Heart right ventricle (tissue), 16 donors: ENCODE measurements around the gene RAB20. TPM values are rescaled to one million over a fixed set of nuclear protein-coding genes. Genes with fewer than 3 reads are reported as not detected.

Source experiments
- ATAC-seq, 8 donors: fragments of 200-7000 bp; cut with Tn5 transposase; one replicate each; pipeline ENCODE4 v1.9.1; 2020; ENCODE audit warnings: mild to moderate bottlenecking in 8 of 8, moderate library complexity in 8 of 8, moderate number of reproducible peaks in 1 of 8
- DNase-seq, 2 donors: peaks; one replicate each; pipeline ENCODE4 v3.0.0-alpha.2; 2020
- H3K27ac ChIP-seq, 10 donors: fragments of 200-600 bp; sonication (generic) in 2 of 10; one replicate each; pipeline versions ENCODE4 v1.5.0 to v1.8.0; 2020 to 2022; ENCODE audit warnings: mild to moderate bottlenecking in 3 of 10
- H3K27me3 ChIP-seq, 7 donors: fragments of 200-600 bp; one replicate each; pipeline ENCODE4 v1.8.0; 2021 to 2022; ENCODE audit warnings: mild to moderate bottlenecking in 2 of 7
- H3K36me3 ChIP-seq, 9 donors: fragments of 200-600 bp; sonication (generic) in 1 of 9; one replicate each; pipeline versions ENCODE4 v1.5.0 to v1.8.0; 2020 to 2022; ENCODE audit warnings: mild to moderate bottlenecking in 2 of 9
- H3K4me1 ChIP-seq, 9 donors: fragments of 200-600 bp; sonication (generic) in 1 of 9; one replicate each; pipeline versions ENCODE4 v1.5.0 to v1.8.0; 2020 to 2022; ENCODE audit warnings: mild to moderate bottlenecking in 4 of 9
- H3K4me3 ChIP-seq, 10 donors: fragments of 200-600 bp; sonication (generic) in 2 of 10; one replicate each; pipeline versions ENCODE4 v1.5.0 to v1.8.0; 2020 to 2022; ENCODE audit warnings: mild to moderate bottlenecking in 7 of 10, moderate library complexity in 2 of 10
- H3K9me3 ChIP-seq, 11 donors: fragments of 200-600 bp in 10 of 11; sonication (generic) in 2 of 11; one replicate each; pipeline versions ENCODE4 v1.5.0 to v1.8.0; 2013 to 2022; ENCODE audit warnings: mild to moderate bottlenecking in 2 of 11, control low read depth in 1 of 11, moderate library complexity in 1 of 11
- CTCF ChIP-seq, 9 donors: fragments of 200-600 bp; sonication (generic) in 2 of 9; IDR thresholded peaks; one replicate each; pipeline versions ENCODE4 v1.5.0 to v1.8.0; 2021 to 2022; ENCODE audit warnings: antibody characterized with exemption in 9 of 9, mild to moderate bottlenecking in 5 of 9, moderate library complexity in 1 of 9
- WGBS, 2 donors: extraction: QIAGEN DNeasy Blood & Tissue Kit; methylation state at CpG; one replicate each; pipeline ENCODE4 v1.1.7; 2013; ENCODE audit warnings: inconsistent platforms in 1 of 2; 5-methylcytosine and 5-hydroxymethylcytosine counted together
- intact Hi-C, 10 donors: fragments of 100-400 bp; cut with DNase I; formaldehyde crosslinking; loops; one replicate each; pipeline versions ENCODE4 v1.11.1 to v1.14.2; 2022
- polyA plus RNA-seq, 2 donors: library from polyadenylated mRNA; stranded (reverse); fragments of 200-250 nt; gene quantifications; one replicate each; pipeline ENCODE4 v1.2.3, GENCODE V29; 2013
- total RNA-seq, 10 donors: library from RNA; stranded (reverse); fragmentation: NEBNext Ultra II Directional in 3 of 10; extraction: Animal tissue kit (Norgen Biotek cat#: 25700) in 3 of 10; gene quantifications; one replicate each; pipeline versions ENCODE4 v1.2.1 to v1.2.4, GENCODE V29; 2021 to 2023
- donor health status: Arrhythmogenic right ventricular cardiomyopathy.
- donor health status: ischemic (EF 13 %, LVEDD 7.1; RV severe dilation, severe dysfunction).
- donor health status: healthy with polysubstance abuse.
- donor health status: DM: no; HTN: yes; CAD: no.
- donor health status: DM: no; HTN: no; CAD: no.
- donor health status: ischemic (EF 25% LVEDD 6.9; RV normal size, moderate dysfunction).
- donor health status: ischemic (EF 25% LVEDD 5.7; RV mildly dilated, moderate dysfunction).
- donor health status: healthy.
- donor health status: DM: yes; HTN: yes; CAD: no.
- donor health status: Ischemic cardiomyopathy.
- donor health status: ischemic (EF 35%, LVEDD 5.7; RV mildly dilated, moderate dysfunction).
- donor health status: nonischemic (EF 11% LVEDD 7.7; RV severe dilation, severe dysfunction).
- donor health status: DM: yes; HTN: yes; CAD: no.
- donor health status: PGD.
- donor health status: ischemic (EF 29% LVEDD 5.4; RV normal size, mild dysfunction).
- donor health status: nonischemic (EF 23%, LVEDD 6.1; RV moderate dilation, normal function).

Gene RAB20
- total and polyA plus RNA-seq, 12 donors = 5.4 to 40.8 (median 12.5) TPM

- no peak for DNase-seq
- Histone ChIP-seq H3K9me3 (no peaks in the 10 kb centered on the region), H3K4me1 (peaks cover 8 to 51% (median 20%) of the 10 kb centered on the region in 9 donors), H3K36me3 (peaks cover 0 to 100% (median 60%) of the 10 kb centered on the region in 9 donors), H3K27ac (no peak overlapping the region), H3K4me3 (no peak overlapping the region), H3K27me3 (no peaks in the 10 kb centered on the region)
- WGBS, 2 donors = 94 to 96% methylated on average over 21 of the region's 21 CpGs
- TF ChIP-seq CTCF (IDR thresholded peaks at IDR 0.05) = no peak
- intact Hi-C loops = no loop called here
- peak in 1 of 8 donors; percentile 12 for ATAC-seq
Measured at GRCh38 chr13:110474713-110475112, 86.8 kb downstream of the RAB20 start.

Other genes starting within 250 kb of the RAB20 start
- 10 to 100 TPM; 24.7 to 33.9 (median 27.8) TPM for gene NAXD, start 53.8 kb upstream of the RAB20 start, total RNA-seq
- gene NAXD, start 53.8 kb upstream of the RAB20 start, polyA plus RNA-seq = 10 to 100 TPM; 22.1 to 43.4 TPM
- 10 to 100 TPM; 35.2 to 53.5 (median 42.8) TPM for gene CARS2, start 144.4 kb upstream of the RAB20 start, total RNA-seq
- gene CARS2, start 144.4 kb upstream of the RAB20 start, polyA plus RNA-seq = 100 to 1,000 TPM in 1 of 2 donors, 10 to 100 TPM in 1; 61.3 to 103 TPM
- gene ING1, start 152.0 kb upstream of the RAB20 start, total RNA-seq = 1 to 10 TPM; 4.1 to 9.3 (median 6.3) TPM
- 10 to 100 TPM in 1 of 2 donors, 1 to 10 TPM in 1; 5.4 to 15.6 TPM for gene ING1, start 152.0 kb upstream of the RAB20 start, polyA plus RNA-seq